K562 (cell line): ENCODE data around the gene ACTG2. TPM values are rescaled to one million over a fixed set of nuclear protein-coding genes. Genes with fewer than 3 reads are reported as not detected.

ENCODE experiments used
- BRCA1 ChIP-seq, 2 experiments: fragments of 450-650 bp in 1 of 2; sonication (generic) in 1 of 2; formaldehyde crosslinking in 1 of 2; IDR thresholded peaks; 2 replicates each; pipeline versions ENCODE4 v1.5.0 to v1.6.1; 2017 to 2020; ENCODE audit warnings: mild to moderate bottlenecking in 1 of 2, missing genetic modification reagents in 1 of 2
- DDX20 ChIP-seq: fragments of 450-650 bp; IDR thresholded peaks from 2 replicates; pipeline ENCODE4 v1.6.1; 2016; ENCODE audit warnings: missing genetic modification characterization, low read depth, mild to moderate bottlenecking, missing compliant biosample characterization, moderate library complexity
- HDAC2 ChIP-seq: fragments of 450-650 bp; IDR thresholded peaks from 2 replicates; pipeline ENCODE4 v1.6.1; 2016; ENCODE audit warnings: mild to moderate bottlenecking
- LARP7 ChIP-seq: fragments of 450-650 bp; IDR thresholded peaks from 2 replicates; pipeline ENCODE4 v1.6.1; 2016
- NR2F6 ChIP-seq: fragments of 450-650 bp; formaldehyde crosslinking; IDR thresholded peaks from 2 replicates; pipeline ENCODE4 v1.4.0; 2020; ENCODE audit warnings: mild to moderate bottlenecking
- PHF8 ChIP-seq: fragments of 200-600 bp; sonication (generic); IDR thresholded peaks from 2 replicates; pipeline ENCODE4 v1.6.1; 2012; ENCODE audit warnings: mixed run types, mild to moderate bottlenecking, inconsistent platforms, low read length, moderate library complexity, borderline replicate concordance
- PYGO2 ChIP-seq: fragments of 450-650 bp; IDR thresholded peaks from 2 replicates; pipeline ENCODE4 v1.6.1; 2016; ENCODE audit warnings: mild to moderate bottlenecking, missing genetic modification characterization, moderate library complexity, missing compliant biosample characterization
- RAD51 ChIP-seq: fragments of 450-650 bp; IDR thresholded peaks from 2 replicates; pipeline ENCODE4 v1.7.1; 2016; ENCODE audit warnings: low read depth, mild to moderate bottlenecking, borderline replicate concordance
- RBM22 ChIP-seq: fragments of 200-400 bp; formaldehyde crosslinking; IDR thresholded peaks from 2 replicates; pipeline ENCODE4 v1.6.1; 2018; ENCODE audit warnings: low read length, low read depth; ENCODE audit not compliant: poor library complexity, severe bottlenecking
- SMAD1 ChIP-seq: fragments of 150-350 bp; IDR thresholded peaks from 2 replicates; pipeline ENCODE4 v1.6.1; 2014; ENCODE audit warnings: low read length, low read depth; ENCODE audit not compliant: partially characterized antibody
- TARDBP ChIP-seq: fragments of 450-650 bp; IDR thresholded peaks from 2 replicates; pipeline ENCODE4 v1.6.1; 2016
- TSC22D4 ChIP-seq: fragments of 450-650 bp; IDR thresholded peaks from 2 replicates; pipeline ENCODE4 v1.6.1; 2016; ENCODE audit warnings: missing genetic modification characterization, missing biosample characterization, control low read depth
- ZEB2 ChIP-seq: fragments of 450-650 bp; IDR thresholded peaks from 2 replicates; pipeline ENCODE4 v1.6.1; 2016
- ZNF174 ChIP-seq: fragments of 250-450 bp; sonication (Bioruptor Pico); IDR thresholded peaks from 2 replicates; pipeline ENCODE4 v1.4.0; 2020; ENCODE audit warnings: mild to moderate bottlenecking
- ZNF212 ChIP-seq: fragments of 450-650 bp; formaldehyde crosslinking; IDR thresholded peaks from 2 replicates; pipeline ENCODE4 v1.4.0; 2020; ENCODE audit warnings: mild to moderate bottlenecking
- ZNF263 ChIP-seq: sonication (generic); formaldehyde crosslinking; IDR thresholded peaks from 2 replicates; pipeline ENCODE4 v1.8.0; 2022; ENCODE audit warnings: mild to moderate bottlenecking, missing genetic modification reagents, borderline replicate concordance
- ZNF41 ChIP-seq: fragments of 250-450 bp; sonication (Bioruptor Pico); conservative IDR thresholded peaks from 2 replicates; pipeline ENCODE4 v1.4.0; 2020; ENCODE audit warnings: mild to moderate bottlenecking
- ZSCAN32 ChIP-seq: fragments of 450-650 bp; formaldehyde crosslinking; IDR thresholded peaks from 2 replicates; pipeline ENCODE4 v1.4.0; 2020; ENCODE audit warnings: mild to moderate bottlenecking, moderate library complexity
- polyA plus RNA-seq, 8 experiments: library from polyadenylated mRNA; depleted of rRNA in 4 of 8; stranded (reverse) in 5 of 8; unstranded in 3 of 8; fragments of >200 nt; fragmentation: Nextera tagmentation in 2 of 8; fragmentation: Illumina TruSeq in 1 of 8; extraction: Ambion mirVana in 2 of 8; extraction: Trizol in 1 of 8; gene quantifications; 2 replicates each; pipeline versions ENCODE4 v1.2.1 to v1.2.3, GENCODE V29; 2011 to 2014; ENCODE audit warnings: inconsistent platforms in 1 of 8, missing spikeins in 1 of 8
- total RNA-seq, 7 experiments: library from RNA; depleted of rRNA in 6 of 7; stranded (reverse); fragments of >200 nt in 6 of 7; fragmentation: Illumina TruSeq in 2 of 7; extraction: Trizol in 2 of 7; gene quantifications; 2 replicates each; pipeline versions ENCODE4 v1.2.1 to v1.2.3, GENCODE V29; 2011 to 2021; ENCODE audit warnings: low replicate concordance in 1 of 7
- TF ChIP-seq, protein P1 (sequence below): fragments of 250-450 bp; sonication (Bioruptor Pico); IDR thresholded peaks from 2 replicates; pipeline ENCODE4 v1.8.0; 2022; ENCODE audit warnings: inconsistent platforms
- TF ChIP-seq, protein P2 (sequence below): fragments of 250-450 bp; sonication (Bioruptor Pico); IDR thresholded peaks from 2 replicates; pipeline ENCODE4 v1.5.0; 2022; ENCODE audit warnings: mild to moderate bottlenecking
- TF ChIP-seq, protein P3 (sequence below), 2 experiments: fragments of 450-650 bp; conservative IDR thresholded peaks; 2 replicates each; pipeline ENCODE4 v1.6.1; 2017; ENCODE audit warnings: mild to moderate bottlenecking in 2 of 2, moderate library complexity in 2 of 2
- TF ChIP-seq, protein P4 (sequence below), 2 experiments: fragments of 200-800 bp in 1 of 2; sonication (Bioruptor generic) in 1 of 2; sonication (generic) in 1 of 2; formaldehyde crosslinking in 1 of 2; IDR thresholded peaks in 1 of 2; conservative IDR thresholded peaks in 1 of 2; 2 replicates each; pipeline versions ENCODE4 v1.5.0 to v1.6.1; 2016 to 2020; ENCODE audit warnings: missing compliant biosample characterization in 1 of 2, missing genetic modification characterization in 1 of 2, missing genetic modification reagents in 1 of 2

The ACTG2 gene
- total and polyA plus RNA-seq, 9 of the 15 experiments (the other 6 are each of a cell fraction or from before 2014, with no cell fraction given) = 0.06 to 0.60 TPM; not detected in 7

DNA sequence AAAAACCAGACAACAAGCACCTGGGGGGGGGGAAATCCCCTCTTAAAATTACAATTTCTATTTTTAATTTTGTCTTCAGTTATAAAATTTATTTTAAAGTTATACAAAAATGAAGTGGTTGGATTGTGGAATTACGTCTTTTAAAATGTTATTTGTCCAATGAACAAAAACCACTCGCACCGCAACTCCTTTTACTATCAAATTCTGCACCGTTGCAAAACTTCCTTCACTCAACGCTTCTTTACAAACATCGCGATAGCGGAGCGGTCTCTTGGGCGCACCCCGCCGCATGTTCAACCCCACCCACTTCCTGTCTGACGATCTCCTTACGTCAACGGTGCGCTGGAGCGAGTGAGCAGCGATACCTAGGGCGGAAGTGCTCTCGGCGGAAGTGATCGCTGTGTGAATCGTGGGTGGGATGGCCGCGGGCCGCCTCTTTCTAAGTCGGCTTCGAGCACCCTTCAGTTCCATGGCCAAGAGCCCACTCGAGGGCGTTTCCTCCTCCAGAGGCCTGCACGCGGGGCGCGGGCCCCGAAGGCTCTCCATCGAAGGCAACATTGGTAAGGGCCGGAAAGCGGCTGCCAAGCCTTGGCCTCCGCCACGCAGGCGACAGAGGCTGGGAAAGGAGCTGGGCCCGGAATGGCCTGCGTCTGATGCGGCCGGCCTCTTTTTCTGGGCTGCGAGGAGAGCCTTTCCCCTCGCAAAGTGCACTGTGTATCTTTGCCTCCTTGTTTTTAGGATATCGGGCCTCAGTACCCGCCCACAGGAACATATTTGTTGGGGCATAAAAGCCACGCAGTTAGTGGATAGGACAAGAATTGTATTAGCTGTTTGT, 33.9 kb downstream of the ACTG2 start, which contains the start of gene DGUOK (continued):
- TF ChIP-seq, protein P1, sequence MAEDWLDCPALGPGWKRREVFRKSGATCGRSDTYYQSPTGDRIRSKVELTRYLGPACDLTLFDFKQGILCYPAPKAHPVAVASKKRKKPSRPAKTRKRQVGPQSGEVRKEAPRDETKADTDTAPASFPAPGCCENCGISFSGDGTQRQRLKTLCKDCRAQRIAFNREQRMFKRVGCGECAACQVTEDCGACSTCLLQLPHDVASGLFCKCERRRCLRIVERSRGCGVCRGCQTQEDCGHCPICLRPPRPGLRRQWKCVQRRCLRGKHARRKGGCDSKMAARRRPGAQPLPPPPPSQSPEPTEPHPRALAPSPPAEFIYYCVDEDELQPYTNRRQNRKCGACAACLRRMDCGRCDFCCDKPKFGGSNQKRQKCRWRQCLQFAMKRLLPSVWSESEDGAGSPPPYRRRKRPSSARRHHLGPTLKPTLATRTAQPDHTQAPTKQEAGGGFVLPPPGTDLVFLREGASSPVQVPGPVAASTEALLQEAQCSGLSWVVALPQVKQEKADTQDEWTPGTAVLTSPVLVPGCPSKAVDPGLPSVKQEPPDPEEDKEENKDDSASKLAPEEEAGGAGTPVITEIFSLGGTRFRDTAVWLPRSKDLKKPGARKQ (CRISPR knock-in tag) = no peak
- TF ChIP-seq TARDBP (no peak), DDX20 (tag) (no peak), ZNF174 (CRISPR knock-in tag) (no peak), SMAD1 (peak; percentile 45), PHF8 (peak; percentile 99), ZEB2 (no peak), TSC22D4 (tag) (no peak), ZSCAN32 (CRISPR knock-in tag) (no peak), RAD51 (no peak), RBM22 (peak; percentile 86), BRCA1 (IDR thresholded peaks at IDR 0.05) (no peak), BRCA1 (CRISPR knock-in tag; IDR thresholded peaks at IDR 0.05) (no peak), PYGO2 (no peak), LARP7 (no peak), ZNF263 (0 out of 2 replicates have a peak, but pooled peaks have one; percentile 48), HDAC2 (peak; percentile 71; the same call in 1 of the 2 replicates), NR2F6 (CRISPR knock-in tag) (no peak), ZNF41 (CRISPR knock-in tag) (no peak), ZNF212 (CRISPR knock-in tag) (no peak)
- TF ChIP-seq, protein P2, sequence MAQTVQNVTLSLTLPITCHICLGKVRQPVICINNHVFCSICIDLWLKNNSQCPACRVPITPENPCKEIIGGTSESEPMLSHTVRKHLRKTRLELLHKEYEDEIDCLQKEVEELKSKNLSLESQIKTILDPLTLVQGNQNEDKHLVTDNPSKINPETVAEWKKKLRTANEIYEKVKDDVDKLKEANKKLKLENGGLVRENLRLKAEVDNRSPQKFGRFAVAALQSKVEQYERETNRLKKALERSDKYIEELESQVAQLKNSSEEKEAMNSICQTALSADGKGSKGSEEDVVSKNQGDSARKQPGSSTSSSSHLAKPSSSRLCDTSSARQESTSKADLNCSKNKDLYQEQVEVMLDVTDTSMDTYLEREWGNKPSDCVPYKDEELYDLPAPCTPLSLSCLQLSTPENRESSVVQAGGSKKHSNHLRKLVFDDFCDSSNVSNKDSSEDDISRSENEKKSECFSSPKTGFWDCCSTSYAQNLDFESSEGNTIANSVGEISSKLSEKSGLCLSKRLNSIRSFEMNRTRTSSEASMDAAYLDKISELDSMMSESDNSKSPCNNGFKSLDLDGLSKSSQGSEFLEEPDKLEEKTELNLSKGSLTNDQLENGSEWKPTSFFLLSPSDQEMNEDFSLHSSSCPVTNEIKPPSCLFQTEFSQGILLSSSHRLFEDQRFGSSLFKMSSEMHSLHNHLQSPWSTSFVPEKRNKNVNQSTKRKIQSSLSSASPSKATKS (CRISPR knock-in tag) = no peak
- TF ChIP-seq, protein P3, sequence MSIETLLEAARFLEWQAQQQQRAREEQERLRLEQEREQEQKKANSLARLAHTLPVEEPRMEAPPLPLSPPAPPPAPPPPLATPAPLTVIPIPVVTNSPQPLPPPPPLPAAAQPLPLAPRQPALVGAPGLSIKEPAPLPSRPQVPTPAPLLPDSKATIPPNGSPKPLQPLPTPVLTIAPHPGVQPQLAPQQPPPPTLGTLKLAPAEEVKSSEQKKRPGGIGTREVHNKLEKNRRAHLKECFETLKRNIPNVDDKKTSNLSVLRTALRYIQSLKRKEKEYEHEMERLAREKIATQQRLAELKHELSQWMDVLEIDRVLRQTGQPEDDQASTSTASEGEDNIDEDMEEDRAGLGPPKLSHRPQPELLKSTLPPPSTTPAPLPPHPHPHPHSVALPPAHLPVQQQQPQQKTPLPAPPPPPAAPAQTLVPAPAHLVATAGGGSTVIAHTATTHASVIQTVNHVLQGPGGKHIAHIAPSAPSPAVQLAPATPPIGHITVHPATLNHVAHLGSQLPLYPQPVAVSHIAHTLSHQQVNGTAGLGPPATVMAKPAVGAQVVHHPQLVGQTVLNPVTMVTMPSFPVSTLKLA (conservative IDR thresholded peaks at IDR 0.05) = peak; percentile 77 to 89
- TF ChIP-seq, protein P4, sequence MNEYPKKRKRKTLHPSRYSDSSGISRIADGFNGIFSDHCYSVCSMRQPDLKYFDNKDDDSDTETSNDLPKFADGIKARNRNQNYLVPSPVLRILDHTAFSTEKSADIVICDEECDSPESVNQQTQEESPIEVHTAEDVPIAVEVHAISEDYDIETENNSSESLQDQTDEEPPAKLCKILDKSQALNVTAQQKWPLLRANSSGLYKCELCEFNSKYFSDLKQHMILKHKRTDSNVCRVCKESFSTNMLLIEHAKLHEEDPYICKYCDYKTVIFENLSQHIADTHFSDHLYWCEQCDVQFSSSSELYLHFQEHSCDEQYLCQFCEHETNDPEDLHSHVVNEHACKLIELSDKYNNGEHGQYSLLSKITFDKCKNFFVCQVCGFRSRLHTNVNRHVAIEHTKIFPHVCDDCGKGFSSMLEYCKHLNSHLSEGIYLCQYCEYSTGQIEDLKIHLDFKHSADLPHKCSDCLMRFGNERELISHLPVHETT (CRISPR knock-in tag; conservative IDR thresholded peaks at IDR 0.05 in 1 of 2, IDR thresholded peaks at IDR 0.05 in 1 of 2) = peak in 1 of 2 experiments; percentile 42; a peak in 1 of 4 replicates
